ENCODE results near the gene AOAH.

DNA sequence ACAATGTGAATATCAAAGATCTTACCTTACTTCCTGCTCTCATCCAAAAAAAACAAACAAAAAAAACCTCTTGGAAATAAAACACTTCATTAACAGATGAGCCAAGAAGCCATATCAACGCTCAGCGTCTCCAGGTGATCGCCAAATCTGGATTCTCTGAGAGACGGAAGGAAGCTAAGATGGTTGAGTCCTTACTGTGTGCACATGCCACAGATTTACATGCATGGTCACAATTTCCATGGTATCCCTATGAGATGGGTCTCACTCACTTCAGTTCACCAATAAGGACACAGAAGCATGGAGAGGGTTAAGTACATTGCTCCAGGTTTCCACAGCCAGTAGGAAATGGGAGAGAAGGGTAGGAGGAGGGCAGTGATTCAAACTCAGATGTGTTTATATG is 1.0 kb downstream of the AOAH start:
- TF ChIP-seq, protein P1, sequence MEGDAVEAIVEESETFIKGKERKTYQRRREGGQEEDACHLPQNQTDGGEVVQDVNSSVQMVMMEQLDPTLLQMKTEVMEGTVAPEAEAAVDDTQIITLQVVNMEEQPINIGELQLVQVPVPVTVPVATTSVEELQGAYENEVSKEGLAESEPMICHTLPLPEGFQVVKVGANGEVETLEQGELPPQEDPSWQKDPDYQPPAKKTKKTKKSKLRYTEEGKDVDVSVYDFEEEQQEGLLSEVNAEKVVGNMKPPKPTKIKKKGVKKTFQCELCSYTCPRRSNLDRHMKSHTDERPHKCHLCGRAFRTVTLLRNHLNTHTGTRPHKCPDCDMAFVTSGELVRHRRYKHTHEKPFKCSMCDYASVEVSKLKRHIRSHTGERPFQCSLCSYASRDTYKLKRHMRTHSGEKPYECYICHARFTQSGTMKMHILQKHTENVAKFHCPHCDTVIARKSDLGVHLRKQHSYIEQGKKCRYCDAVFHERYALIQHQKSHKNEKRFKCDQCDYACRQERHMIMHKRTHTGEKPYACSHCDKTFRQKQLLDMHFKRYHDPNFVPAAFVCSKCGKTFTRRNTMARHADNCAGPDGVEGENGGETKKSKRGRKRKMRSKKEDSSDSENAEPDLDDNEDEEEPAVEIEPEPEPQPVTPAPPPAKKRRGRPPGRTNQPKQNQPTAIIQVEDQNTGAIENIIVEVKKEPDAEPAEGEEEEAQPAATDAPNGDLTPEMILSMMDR (IDR thresholded peaks at IDR 0.05 in 4 of 5, conservative IDR thresholded peaks at IDR 0.05 in 1 of 5): no peak
- no peak for TF ChIP-seq POLR2A (IDR thresholded peaks at IDR 0.05)
